Measurements from ENCODE around the gene ADCY4. TPM values are rescaled to one million over a fixed set of nuclear protein-coding genes. Genes with fewer than 3 reads are reported as not detected.
A peak's percentile ranks its signal among the peaks of the same experiment; 100 is the strongest.

Gene ADCY4
- polyA plus RNA-seq, 12 donors: 8.4 to 26.2 (median 16.9) TPM; not detected in 1

GRCh38 chr14:24299255-24300191 lies 35.3 kb downstream of the ADCY4 start, which contains the start of the genes DHRS1 and NOP9:
Gene DHRS1 (minus strand): TSS chr14:24299780. CDS start chr14:24299106, 674 bp downstream.
Gene NOP9 (plus strand): TSS chr14:24299850. CDS start chr14:24299955, 105 bp downstream.
- DNase-seq: peak; percentile 93

GRCh38 chr14:24298892-24299254 lies 36.0 kb downstream of the ADCY4 start:
- DNase-seq: no peak

- no peak for DNase-seq
These were observed 37.5 kb downstream of the ADCY4 start for GRCh38 chr14:24297190-24297964.

GRCh38 chr14:24296341-24297157 lies 38.3 kb downstream of the ADCY4 start:
- DNase-seq: peak; percentile 64

GRCh38 chr14:24293525-24293924 lies 41.3 kb downstream of the ADCY4 start:
- DNase-seq: no peak

GRCh38 chr14:24292118-24292807 lies 42.6 kb downstream of the ADCY4 start:
- no peak for DNase-seq

GRCh38 chr14:24291446-24292117 lies 43.3 kb downstream of the ADCY4 start:
- no peak for DNase-seq

GRCh38 chr14:24290746-24291145 lies 44.1 kb downstream of the ADCY4 start:
- no peak for DNase-seq

- DNase-seq: no peak
These were observed 45.1 kb downstream of the ADCY4 start for GRCh38 chr14:24289649-24290280.

- DNase-seq: no peak
These were observed 47.9 kb downstream of the ADCY4 start for GRCh38 chr14:24286996-24287395.

- DNase-seq: no peak
These were observed 49.5 kb downstream of the ADCY4 start for GRCh38 chr14:24285351-24285750.

- DNase-seq: no peak
These were observed 50.3 kb downstream of the ADCY4 start for GRCh38 chr14:24284501-24285035.

GRCh38 chr14:24283796-24284460 lies 50.9 kb downstream of the ADCY4 start:
- no peak for DNase-seq

GRCh38 chr14:24282736-24283135 lies 52.1 kb downstream of the ADCY4 start:
- DNase-seq: no peak

GRCh38 chr14:24281636-24282035 lies 53.2 kb downstream of the ADCY4 start:
- DNase-seq: no peak

- DNase-seq: no peak
These were observed 53.9 kb downstream of the ADCY4 start for GRCh38 chr14:24280797-24281460.

- no peak for DNase-seq
These were observed 55.3 kb downstream of the ADCY4 start for GRCh38 chr14:24279301-24280186.

All from muscle of arm (tissue), 12 donors.